ENCODE results near the gene CYP46A1.

The CYP46A1 gene

GRCh38 chr14:99689266-99690236 is 5.5 kb downstream of the CYP46A1 start:
- 84 to 85% methylated on average over 10 to 11 of the region's 11 CpGs for WGBS, 2 experiments (ENCODE audit: insufficient coverage in 2 of 2)
- H3K27ac ChIP-seq (ENCODE audit: low read depth, low read length, severe bottlenecking) = no peak overlapping the region

DNA sequence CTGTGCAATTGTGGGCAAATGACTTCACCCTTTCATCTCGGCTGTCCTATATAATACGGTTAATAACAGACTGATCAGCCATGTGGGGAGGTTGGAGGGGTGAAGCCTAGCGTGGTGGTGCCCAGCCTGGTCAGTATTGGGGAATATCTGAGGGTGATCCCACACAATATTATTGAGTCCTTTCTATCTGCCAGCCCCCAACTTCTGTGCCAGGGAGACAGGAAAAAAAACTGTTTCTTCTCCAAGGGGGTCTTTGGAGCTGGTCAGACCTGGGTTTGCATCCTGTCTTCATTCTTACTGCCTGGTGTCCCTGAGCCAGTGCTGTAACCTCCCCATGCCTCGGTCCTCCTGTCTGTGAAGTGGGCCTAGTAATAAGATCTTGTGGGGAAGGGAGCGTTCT is 6.5 kb downstream of the CYP46A1 start:
- Histone ChIP-seq H3K36me3 (ENCODE audit: control insufficient read depth, insufficient read depth, low read length) (no peaks in the 10 kb centered on the region), H3K4me1 (ENCODE audit: control insufficient read depth, insufficient read depth, low read length, poor library complexity, severe bottlenecking) (no peaks in the 10 kb centered on the region), H3K4me3 (ENCODE audit: extremely low read depth, insufficient read depth, low read length, poor library complexity, severe bottlenecking) (no peak overlapping the region), H3K27ac (ENCODE audit: low read depth, low read length, severe bottlenecking) (no peak overlapping the region), H3K9me3 (ENCODE audit: control insufficient read depth, low read length) (no peaks in the 10 kb centered on the region)
- WGBS, 2 experiments (ENCODE audit: insufficient coverage in 2 of 2) = 83 to 100% methylated on average over 2 of the region's 5 CpGs

More at GRCh38 chr14:99689266-99690236, 5.5 kb downstream of the CYP46A1 start:
- no peaks in the 10 kb centered on the region for H3K9me3 ChIP-seq (ENCODE audit: control insufficient read depth, low read length)
- H3K36me3 ChIP-seq (ENCODE audit: control insufficient read depth, insufficient read depth, low read length) = no peaks in the 10 kb centered on the region
- no peaks in the 10 kb centered on the region for H3K4me1 ChIP-seq (ENCODE audit: control insufficient read depth, insufficient read depth, low read length, poor library complexity, severe bottlenecking)
- no peak overlapping the region for H3K4me3 ChIP-seq (ENCODE audit: extremely low read depth, insufficient read depth, low read length, poor library complexity, severe bottlenecking)

- Histone ChIP-seq H3K27ac (ENCODE audit: low read depth, low read length, severe bottlenecking) (no peak overlapping the region), H3K4me1 (ENCODE audit: control insufficient read depth, insufficient read depth, low read length, poor library complexity, severe bottlenecking) (no peaks in the 10 kb centered on the region), H3K9me3 (ENCODE audit: control insufficient read depth, low read length) (no peaks in the 10 kb centered on the region), H3K36me3 (ENCODE audit: control insufficient read depth, insufficient read depth, low read length) (no peaks in the 10 kb centered on the region), H3K4me3 (ENCODE audit: extremely low read depth, insufficient read depth, low read length, poor library complexity, severe bottlenecking) (no peak overlapping the region)
- WGBS, 2 experiments (ENCODE audit: insufficient coverage in 2 of 2) = 92 to 94% methylated on average over 10 to 12 of the region's 13 CpGs
Measured at GRCh38 chr14:99691111-99691885, 7.2 kb downstream of the CYP46A1 start.

GRCh38 chr14:99693918-99694317 is 9.8 kb downstream of the CYP46A1 start:
- WGBS, 2 experiments (ENCODE audit: insufficient coverage in 2 of 2) = 40 to 50% methylated on average over 2 of the region's 3 CpGs
- Histone ChIP-seq H3K4me3 (ENCODE audit: extremely low read depth, insufficient read depth, low read length, poor library complexity, severe bottlenecking) (no peak overlapping the region), H3K9me3 (ENCODE audit: control insufficient read depth, low read length) (no peaks in the 10 kb centered on the region), H3K27ac (ENCODE audit: low read depth, low read length, severe bottlenecking) (no peak overlapping the region), H3K4me1 (ENCODE audit: control insufficient read depth, insufficient read depth, low read length, poor library complexity, severe bottlenecking) (no peaks in the 10 kb centered on the region), H3K36me3 (ENCODE audit: control insufficient read depth, insufficient read depth, low read length) (no peaks in the 10 kb centered on the region)

GRCh38 chr14:99696929-99697328 is 12.8 kb downstream of the CYP46A1 start:
- Histone ChIP-seq H3K36me3 (ENCODE audit: control insufficient read depth, insufficient read depth, low read length) (no peaks in the 10 kb centered on the region), H3K4me3 (ENCODE audit: extremely low read depth, insufficient read depth, low read length, poor library complexity, severe bottlenecking) (no peak overlapping the region), H3K4me1 (ENCODE audit: control insufficient read depth, insufficient read depth, low read length, poor library complexity, severe bottlenecking) (no peaks in the 10 kb centered on the region), H3K27ac (ENCODE audit: low read depth, low read length, severe bottlenecking) (no peak overlapping the region), H3K9me3 (ENCODE audit: control insufficient read depth, low read length) (no peaks in the 10 kb centered on the region)
- 70 to 72% methylated on average over 3 of the region's 4 CpGs for WGBS, 2 experiments (ENCODE audit: insufficient coverage in 2 of 2)

GRCh38 chr14:99698236-99698635 is 14.1 kb downstream of the CYP46A1 start:
- WGBS, 2 experiments (ENCODE audit: insufficient coverage in 2 of 2) = 75 to 76% methylated on average over 3 to 5 of the region's 6 CpGs

DNA sequence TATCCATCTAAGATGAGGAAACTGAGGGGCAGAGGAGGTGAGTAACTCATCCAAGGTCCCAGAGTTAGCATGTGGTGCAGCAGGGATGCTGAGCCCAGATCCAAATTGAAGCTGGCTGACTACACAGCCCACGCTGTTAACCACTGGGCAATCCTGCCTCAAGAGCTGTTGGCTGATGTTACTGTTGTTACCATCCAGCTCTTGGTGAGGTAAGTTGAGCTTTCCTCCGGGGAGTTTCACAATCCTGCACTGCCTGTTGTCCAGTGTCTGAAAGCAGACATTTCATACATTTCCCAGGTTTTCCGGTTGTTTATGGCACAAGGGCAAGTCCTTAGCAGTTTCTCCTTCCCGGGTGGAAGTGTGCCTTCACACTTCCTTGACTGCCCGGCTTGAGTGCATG is 14.5 kb downstream of the CYP46A1 start:
- 90 to 99% methylated on average over 5 of the region's 5 CpGs for WGBS, 2 experiments (ENCODE audit: insufficient coverage in 2 of 2)
- no peaks in the 10 kb centered on the region for H3K36me3 ChIP-seq (ENCODE audit: control insufficient read depth, insufficient read depth, low read length)

More at GRCh38 chr14:99698236-99698635, 14.1 kb downstream of the CYP46A1 start:
- no peaks in the 10 kb centered on the region for H3K36me3 ChIP-seq (ENCODE audit: control insufficient read depth, insufficient read depth, low read length)
- H3K9me3 ChIP-seq (ENCODE audit: control insufficient read depth, low read length) = peaks cover 5% of the 10 kb centered on the region
- H3K4me3 ChIP-seq (ENCODE audit: extremely low read depth, insufficient read depth, low read length, poor library complexity, severe bottlenecking) = no peak overlapping the region
- H3K4me1 ChIP-seq (ENCODE audit: control insufficient read depth, insufficient read depth, low read length, poor library complexity, severe bottlenecking) = no peaks in the 10 kb centered on the region
- no peak overlapping the region for H3K27ac ChIP-seq (ENCODE audit: low read depth, low read length, severe bottlenecking)

DNA sequence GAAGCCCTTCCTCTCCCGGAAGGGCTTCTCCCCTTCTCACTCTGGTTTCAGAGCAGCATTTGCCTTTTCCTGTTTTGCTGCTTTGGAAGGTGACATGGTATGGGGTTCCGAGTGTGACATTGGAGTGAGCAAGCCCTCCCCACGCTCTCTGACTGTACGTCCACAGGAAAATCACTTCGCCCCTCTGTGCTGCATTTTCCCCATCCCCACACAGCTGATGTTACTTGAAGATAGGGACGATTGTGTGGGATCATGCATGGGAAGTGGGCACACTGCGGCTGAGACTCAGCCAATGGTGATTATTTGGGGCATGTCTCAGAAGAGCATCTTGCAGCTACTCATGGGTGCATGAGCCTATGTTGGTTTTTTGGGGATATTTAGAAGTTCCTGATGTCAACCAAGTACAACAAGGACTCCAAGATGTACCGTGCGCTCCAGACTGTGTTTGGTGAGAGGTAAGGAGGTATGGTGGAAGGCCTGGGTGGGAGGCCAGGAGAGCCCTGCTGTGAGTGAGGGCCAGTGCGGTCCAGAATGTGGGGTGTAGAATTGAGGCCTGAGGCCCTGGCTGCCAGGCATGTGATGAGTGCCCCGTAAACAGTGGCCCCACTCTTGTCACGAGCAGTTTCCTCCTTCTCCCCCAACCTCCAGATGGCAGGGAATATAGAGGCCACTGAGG is 15.1 kb downstream of the CYP46A1 start:
- H3K4me1 ChIP-seq (ENCODE audit: control insufficient read depth, insufficient read depth, low read length, poor library complexity, severe bottlenecking) = no peaks in the 10 kb centered on the region
- H3K36me3 ChIP-seq (ENCODE audit: control insufficient read depth, insufficient read depth, low read length) = no peaks in the 10 kb centered on the region
- peaks cover 13% of the 10 kb centered on the region for H3K9me3 ChIP-seq (ENCODE audit: control insufficient read depth, low read length)
- H3K4me3 ChIP-seq (ENCODE audit: extremely low read depth, insufficient read depth, low read length, poor library complexity, severe bottlenecking) = no peak overlapping the region
- 91 to 93% methylated on average over 5 of the region's 12 CpGs for WGBS, 2 experiments (ENCODE audit: insufficient coverage in 2 of 2)
- no peak overlapping the region for H3K27ac ChIP-seq (ENCODE audit: low read depth, low read length, severe bottlenecking)

More for the DNA sequence above, 14.5 kb downstream of the CYP46A1 start:
- Histone ChIP-seq H3K4me1 (ENCODE audit: control insufficient read depth, insufficient read depth, low read length, poor library complexity, severe bottlenecking) (no peaks in the 10 kb centered on the region), H3K4me3 (ENCODE audit: extremely low read depth, insufficient read depth, low read length, poor library complexity, severe bottlenecking) (no peak overlapping the region), H3K9me3 (ENCODE audit: control insufficient read depth, low read length) (peaks cover 8% of the 10 kb centered on the region), H3K27ac (ENCODE audit: low read depth, low read length, severe bottlenecking) (no peak overlapping the region)

- Histone ChIP-seq H3K9me3 (ENCODE audit: control insufficient read depth, low read length) (peaks cover 15% of the 10 kb centered on the region), H3K4me3 (ENCODE audit: extremely low read depth, insufficient read depth, low read length, poor library complexity, severe bottlenecking) (no peak overlapping the region), H3K27ac (ENCODE audit: low read depth, low read length, severe bottlenecking) (no peak overlapping the region), H3K36me3 (ENCODE audit: control insufficient read depth, insufficient read depth, low read length) (no peaks in the 10 kb centered on the region), H3K4me1 (ENCODE audit: control insufficient read depth, insufficient read depth, low read length, poor library complexity, severe bottlenecking) (no peaks in the 10 kb centered on the region)
- 96 to 97% methylated on average over 10 to 15 of the region's 16 CpGs for WGBS, 2 experiments (ENCODE audit: insufficient coverage in 2 of 2)
Measured at GRCh38 chr14:99699861-99700260, 15.8 kb downstream of the CYP46A1 start.

DNA sequence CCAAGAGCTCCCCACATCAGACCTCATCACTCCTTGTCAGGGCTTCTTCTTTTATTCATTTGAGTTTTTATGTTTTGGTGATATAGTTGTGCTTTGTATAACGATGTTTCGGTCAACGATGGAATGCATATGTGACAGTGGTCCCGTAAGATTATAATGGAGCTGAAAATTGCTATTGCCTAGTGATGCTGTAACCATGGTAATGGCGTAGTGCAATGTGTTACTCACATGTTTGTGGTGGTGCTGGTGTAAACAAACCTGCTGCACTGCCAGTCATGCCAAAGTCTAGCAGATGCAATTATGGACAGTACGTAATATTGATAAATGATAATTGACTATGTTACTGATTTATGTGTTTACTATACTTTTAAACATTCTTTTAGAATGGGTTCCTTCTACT is 16.3 kb downstream of the CYP46A1 start:
- H3K4me3 ChIP-seq (ENCODE audit: extremely low read depth, insufficient read depth, low read length, poor library complexity, severe bottlenecking) = no peak overlapping the region
- H3K27ac ChIP-seq (ENCODE audit: low read depth, low read length, severe bottlenecking) = no peak overlapping the region
- WGBS, 2 experiments (ENCODE audit: insufficient coverage in 2 of 2) = 97 to 98% methylated on average over 5 of the region's 6 CpGs
- H3K36me3 ChIP-seq (ENCODE audit: control insufficient read depth, insufficient read depth, low read length) = no peaks in the 10 kb centered on the region
- H3K9me3 ChIP-seq (ENCODE audit: control insufficient read depth, low read length) = peaks cover 15% of the 10 kb centered on the region
- H3K4me1 ChIP-seq (ENCODE audit: control insufficient read depth, insufficient read depth, low read length, poor library complexity, severe bottlenecking) = no peaks in the 10 kb centered on the region

Measured in mesodermal cell (in vitro differentiated cells).